Loucy (cell line): ENCODE results near the gene FBXO47.

Experiments used
- EZH2phosphoT487 ChIP-seq: fragments of 200-600 bp; IDR thresholded peaks from 2 replicates; pipeline ENCODE4 v1.6.1; 2018; ENCODE audit warnings: antibody characterized with exemption, mild to moderate bottlenecking, moderate library complexity, borderline replicate concordance
- TF ChIP-seq, protein P1 (sequence below): fragments of 200-600 bp; sonication (generic); conservative IDR thresholded peaks from 2 replicates; pipeline ENCODE4 v1.5.1; 2014; ENCODE audit warnings: mild to moderate bottlenecking, antibody characterized with exemption, low read length

DNA sequence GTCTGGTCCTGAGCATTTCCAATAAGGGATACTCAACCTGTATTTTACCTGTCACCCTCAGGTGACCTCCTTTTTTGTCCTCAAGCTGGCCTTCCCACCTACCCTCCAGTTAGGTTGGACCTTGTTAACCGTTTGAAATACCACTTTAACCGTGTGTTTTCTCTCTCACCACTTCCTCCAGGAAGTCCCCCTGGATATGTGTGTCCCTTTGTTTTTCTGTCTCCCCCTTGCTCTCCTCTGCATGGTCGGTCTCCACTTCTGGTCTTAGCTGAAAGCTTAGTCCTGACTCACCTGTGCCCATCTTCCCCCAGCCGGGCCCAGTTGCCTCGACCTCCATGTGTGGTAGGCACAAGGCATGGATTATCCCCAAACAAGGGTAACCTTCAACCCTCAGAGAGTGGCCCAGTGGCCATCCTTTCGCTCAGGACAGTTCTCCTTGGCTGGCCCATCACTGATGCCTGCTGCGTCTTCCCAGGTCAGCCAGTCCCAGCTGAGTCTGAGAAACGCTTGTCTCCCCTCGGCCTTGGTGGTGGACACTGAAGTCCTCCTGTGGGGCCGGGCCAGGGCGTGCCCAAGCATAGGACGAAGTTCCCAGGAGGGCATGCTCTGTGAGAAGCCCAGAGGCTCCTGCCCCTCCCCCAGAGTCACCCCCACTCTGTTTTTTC, 77.3 kb downstream of the FBXO47 start:
- TF ChIP-seq, protein P1, sequence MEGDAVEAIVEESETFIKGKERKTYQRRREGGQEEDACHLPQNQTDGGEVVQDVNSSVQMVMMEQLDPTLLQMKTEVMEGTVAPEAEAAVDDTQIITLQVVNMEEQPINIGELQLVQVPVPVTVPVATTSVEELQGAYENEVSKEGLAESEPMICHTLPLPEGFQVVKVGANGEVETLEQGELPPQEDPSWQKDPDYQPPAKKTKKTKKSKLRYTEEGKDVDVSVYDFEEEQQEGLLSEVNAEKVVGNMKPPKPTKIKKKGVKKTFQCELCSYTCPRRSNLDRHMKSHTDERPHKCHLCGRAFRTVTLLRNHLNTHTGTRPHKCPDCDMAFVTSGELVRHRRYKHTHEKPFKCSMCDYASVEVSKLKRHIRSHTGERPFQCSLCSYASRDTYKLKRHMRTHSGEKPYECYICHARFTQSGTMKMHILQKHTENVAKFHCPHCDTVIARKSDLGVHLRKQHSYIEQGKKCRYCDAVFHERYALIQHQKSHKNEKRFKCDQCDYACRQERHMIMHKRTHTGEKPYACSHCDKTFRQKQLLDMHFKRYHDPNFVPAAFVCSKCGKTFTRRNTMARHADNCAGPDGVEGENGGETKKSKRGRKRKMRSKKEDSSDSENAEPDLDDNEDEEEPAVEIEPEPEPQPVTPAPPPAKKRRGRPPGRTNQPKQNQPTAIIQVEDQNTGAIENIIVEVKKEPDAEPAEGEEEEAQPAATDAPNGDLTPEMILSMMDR, result no peak
- no peak for TF ChIP-seq EZH2phosphoT487
